Islet precursor cell (in vitro differentiated cells): ENCODE data around the gene FRMPD3.
A peak's percentile ranks its signal among the peaks of the same experiment; 100 is the strongest.
"Not testable (repeated sequence)": the region's sequence is repeated elsewhere in the genome, so short reads cannot be mapped to it uniquely, and the experiment has no call there.

Source experiments
- DNase-seq: peaks from one replicate; pipeline ENCODE4 v3.0.0-alpha.2; 2018

Gene FRMPD3

GRCh38 chrX:107448998-107449835, at the start of gene FRMPD3:
FRMPD3 (plus strand) TSS chrX:107449652; CDS start chrX:107526589, 76,937 bp downstream.
- DNase-seq, result peak; percentile 75

GRCh38 chrX:107420571-107420970, 28.9 kb upstream of the FRMPD3 start:
- DNase-seq, result no peak

- DNase-seq, result no peak
Observed at GRCh38 chrX:107421337-107421861, 28.1 kb upstream of the FRMPD3 start.

DNA sequence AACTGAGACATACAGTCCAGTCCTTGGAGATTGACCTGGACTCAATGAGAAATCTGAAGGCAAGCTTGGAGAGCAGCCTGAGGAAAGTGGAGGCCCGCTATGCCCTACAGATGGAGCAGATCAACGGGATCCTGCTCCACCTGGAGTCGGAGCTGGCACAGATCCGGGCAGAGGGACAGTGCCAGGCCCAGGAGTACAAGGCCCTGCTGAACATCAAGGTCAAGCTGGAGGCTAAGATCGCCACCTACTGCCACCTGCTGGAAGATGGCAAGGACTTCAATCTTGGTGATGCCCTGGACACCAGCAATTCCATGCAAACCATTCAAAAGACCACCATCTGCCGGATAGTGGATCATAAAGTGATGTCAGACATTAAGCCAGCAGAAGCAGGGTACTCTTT, 20.4 kb upstream of the FRMPD3 start:
- DNase-seq, result no peak

GRCh38 chrX:107440187-107440586, 9.3 kb upstream of the FRMPD3 start:
- no peak for DNase-seq

- no peak for DNase-seq
Observed at GRCh38 chrX:107440692-107441091, 8.8 kb upstream of the FRMPD3 start.

DNA sequence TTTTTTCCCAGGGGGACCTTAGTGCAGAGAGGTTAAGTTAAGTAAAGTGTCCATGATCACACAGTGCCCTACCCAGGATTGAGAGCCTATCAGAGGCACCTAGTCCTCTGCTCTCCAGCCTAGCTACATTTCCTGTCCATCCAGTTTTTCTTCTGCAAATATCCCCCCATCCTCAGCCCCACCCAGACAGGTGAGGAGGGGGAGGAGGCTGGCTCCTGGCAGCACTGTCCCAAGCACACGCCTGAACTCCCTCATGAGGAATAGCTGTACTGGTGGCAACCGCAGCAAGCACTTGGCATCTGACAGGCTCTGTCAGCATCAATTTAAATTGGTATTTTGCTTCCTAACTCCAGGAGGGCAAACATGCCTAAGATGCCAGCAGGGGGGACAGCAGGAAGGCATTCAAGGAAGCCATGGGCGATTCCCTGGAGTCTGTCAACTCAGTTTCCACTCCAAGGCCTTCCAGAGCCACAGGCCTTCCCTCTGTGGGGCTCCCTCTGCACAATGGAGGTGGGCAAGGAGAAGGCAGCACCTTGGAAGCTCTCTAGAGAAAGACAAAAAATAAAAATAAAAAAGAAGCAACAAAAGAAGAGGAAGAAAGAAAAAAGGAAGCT, 6.4 kb upstream of the FRMPD3 start:
- peak; percentile 77 for DNase-seq

- DNase-seq, result no peak
Observed at GRCh38 chrX:107445146-107445545, 4.3 kb upstream of the FRMPD3 start.

- DNase-seq, result no peak
Observed at GRCh38 chrX:107445631-107446030, 3.8 kb upstream of the FRMPD3 start.

DNA sequence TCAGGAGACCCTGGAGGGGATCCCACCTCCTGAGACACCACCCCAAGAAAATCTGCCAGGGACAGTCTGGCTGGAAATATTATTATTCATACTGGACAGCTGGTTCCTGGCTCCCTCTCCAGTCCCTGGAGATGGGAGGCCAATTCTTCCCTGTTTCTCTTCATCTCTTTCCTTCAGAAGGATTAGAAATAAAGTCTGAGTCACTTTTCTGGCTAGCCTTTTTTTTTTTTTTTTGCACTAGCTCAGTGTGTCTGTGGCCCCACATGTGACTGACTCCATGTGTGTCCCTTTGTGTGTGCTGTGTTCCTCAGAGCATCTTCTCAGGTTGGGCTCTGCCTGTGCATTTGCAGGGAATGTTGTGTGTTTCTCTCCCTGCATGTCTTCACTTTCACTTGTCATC, 1.8 kb upstream of the FRMPD3 start:
- DNase-seq, result no peak

- DNase-seq, result no peak
Observed at GRCh38 chrX:107448625-107448997, 841 bp upstream of the FRMPD3 start.

GRCh38 chrX:107450823-107451509, 1.5 kb downstream of the FRMPD3 start:
- peak; percentile 81 for DNase-seq

GRCh38 chrX:107451731-107452130, 2.3 kb downstream of the FRMPD3 start:
- no peak for DNase-seq

GRCh38 chrX:107452581-107452980, 3.1 kb downstream of the FRMPD3 start:
- no peak for DNase-seq

GRCh38 chrX:107454302-107454701, 4.8 kb downstream of the FRMPD3 start:
- peak; percentile 70 for DNase-seq

GRCh38 chrX:107457289-107457688, 7.8 kb downstream of the FRMPD3 start:
- no peak for DNase-seq

GRCh38 chrX:107465932-107466620, 16.6 kb downstream of the FRMPD3 start:
- DNase-seq, result no peak

DNA sequence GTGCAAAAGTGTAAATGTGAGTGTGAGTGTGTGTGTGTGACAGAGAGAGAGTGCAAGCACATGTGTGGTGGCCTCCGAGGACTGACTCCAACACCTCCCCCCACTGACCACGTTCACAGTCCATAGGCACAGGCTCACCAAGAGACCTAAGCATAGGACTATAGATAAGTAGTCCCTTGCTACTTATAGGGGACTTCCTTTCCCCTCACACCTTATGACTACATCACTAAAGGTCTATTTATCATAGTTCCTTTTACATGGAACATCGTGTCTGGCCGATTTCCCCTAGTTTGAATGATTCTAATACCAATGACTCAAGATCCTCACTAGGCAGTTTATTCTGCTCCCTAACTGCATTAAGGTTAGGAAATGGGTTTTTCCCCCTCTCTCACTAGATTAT, 17.8 kb downstream of the FRMPD3 start:
- no peak for DNase-seq

- DNase-seq, result no peak
Observed at GRCh38 chrX:107470198-107470597, 20.7 kb downstream of the FRMPD3 start.

- DNase-seq, result no peak
Observed at GRCh38 chrX:107470971-107471370, 21.5 kb downstream of the FRMPD3 start.

DNA sequence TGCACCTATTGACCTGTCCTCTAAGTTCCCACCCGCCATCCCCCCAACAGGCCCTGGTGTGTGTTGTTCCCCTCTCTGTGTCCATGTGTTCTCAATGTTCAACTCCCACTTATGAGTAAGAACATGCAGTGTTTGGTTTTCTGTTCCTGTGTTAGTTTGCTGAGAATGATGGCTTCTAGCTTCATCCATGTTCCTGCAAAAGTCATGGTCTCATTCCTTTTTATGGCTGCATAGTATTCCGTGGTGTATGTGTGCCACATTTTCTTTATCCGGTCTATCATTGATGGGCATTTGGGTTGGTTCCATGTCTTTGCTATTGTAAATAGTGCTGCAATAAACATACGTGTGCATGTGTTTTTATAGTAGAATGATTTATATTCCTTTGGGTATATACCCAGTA, 22.0 kb downstream of the FRMPD3 start:
- DNase-seq, result not testable (repeated sequence)

DNA sequence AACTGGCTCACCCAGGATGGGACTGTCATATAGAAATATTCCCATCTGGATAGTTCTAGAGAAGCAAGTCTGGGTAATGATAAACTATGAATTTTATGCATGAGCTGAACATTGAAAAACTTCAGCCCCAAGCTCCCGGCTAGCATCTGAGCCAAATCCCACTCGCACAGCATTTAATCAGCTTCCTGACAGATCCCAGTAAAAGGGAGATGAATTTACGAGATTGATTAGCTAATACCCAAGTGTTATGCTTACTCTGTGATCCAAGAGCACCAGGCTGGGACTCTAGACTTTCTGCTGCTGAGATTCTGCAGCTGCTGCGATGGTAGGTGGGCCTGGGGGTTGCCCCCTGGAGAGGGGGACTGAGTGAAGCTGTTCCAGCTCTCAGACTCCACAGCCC, 28.0 kb downstream of the FRMPD3 start:
- no peak for DNase-seq

DNA sequence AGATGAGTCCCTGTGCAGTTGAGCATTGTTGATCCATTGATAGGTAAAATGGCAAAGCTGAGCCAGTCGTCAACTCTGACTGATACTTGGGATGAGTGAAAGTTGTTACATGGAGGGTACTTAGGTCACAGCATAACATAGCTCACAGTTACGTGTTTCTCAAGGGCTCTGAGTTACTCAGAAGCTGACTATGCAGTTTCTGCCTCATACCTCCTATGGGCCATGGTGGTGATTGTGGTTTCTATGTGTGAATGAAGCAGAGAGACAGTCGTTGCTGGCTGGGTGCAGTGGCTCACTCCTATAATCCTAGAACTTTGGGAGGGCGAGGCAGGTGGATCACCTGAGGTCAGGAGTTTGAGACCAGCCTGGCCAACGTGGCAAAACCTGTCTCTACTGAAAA, 30.8 kb downstream of the FRMPD3 start:
- no peak for DNase-seq
